ENCODE results near the gene C3. TPM values are rescaled to one million over a fixed set of nuclear protein-coding genes. Genes with fewer than 3 reads are reported as not detected.
"Not testable (repeated sequence)": the region's sequence is repeated elsewhere in the genome, so short reads cannot be mapped to it uniquely, and the experiment has no call there.

The C3 gene
- total and polyA plus RNA-seq, 5 donors: 136 to 537 (median 273) TPM

DNA sequence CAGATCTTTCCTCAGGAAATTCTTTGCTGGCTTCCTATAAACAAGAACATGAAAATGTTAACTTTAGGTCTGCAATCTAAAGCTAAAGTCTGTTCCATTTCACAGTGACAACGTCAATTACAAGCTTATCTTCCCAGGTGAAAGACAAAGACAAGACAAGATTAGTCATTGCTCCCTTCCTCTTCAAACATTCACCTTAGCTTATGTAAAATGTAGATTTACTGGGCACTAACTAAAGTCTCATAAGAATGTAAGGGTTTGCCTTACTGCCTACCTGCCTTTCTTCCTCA lies 67.7 kb downstream of the C3 start:
- no peak for ATAC-seq
- intact Hi-C loops (cut with DNase I): no loop called here
- WGBS: 29% methylated on average over 1 of the region's 1 CpG

DNA sequence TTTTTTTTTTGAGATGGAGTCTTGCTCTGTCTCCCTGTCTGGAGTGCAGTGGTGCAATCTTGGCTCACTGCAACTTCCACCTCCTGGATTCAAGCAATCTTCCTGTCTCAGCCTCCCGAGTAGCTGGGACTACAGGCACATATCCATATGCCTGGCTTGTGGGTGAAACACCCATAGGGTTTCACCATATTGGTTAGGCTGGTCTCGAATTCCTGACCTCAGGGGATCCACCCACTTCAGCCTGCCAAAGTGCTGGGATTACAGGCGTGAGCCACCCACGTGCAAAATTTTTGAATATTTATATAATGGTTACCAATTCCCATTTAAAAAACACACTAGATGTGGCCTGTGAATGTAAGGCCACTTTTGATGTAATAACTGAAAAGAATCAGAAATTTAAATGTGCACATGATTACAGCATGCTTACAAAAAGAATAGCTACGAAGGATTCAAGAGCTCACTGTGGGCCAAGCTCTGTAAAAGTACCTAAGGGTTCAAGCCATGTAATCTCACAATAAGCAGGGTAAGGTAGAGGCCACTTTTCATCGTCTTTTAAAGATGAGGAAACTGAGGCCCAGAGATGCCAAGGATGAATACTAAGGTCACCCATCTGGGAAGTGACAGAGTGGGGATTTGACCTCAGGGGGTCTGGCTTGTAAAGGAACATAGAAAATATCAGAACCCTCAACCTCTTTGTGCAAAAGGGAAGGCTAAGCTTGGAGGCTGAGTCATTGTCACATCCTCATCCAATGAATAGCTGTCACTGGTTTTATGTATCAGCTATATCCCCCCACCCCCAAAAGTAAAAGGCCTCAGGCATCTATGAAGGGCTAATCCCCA lies 68.3 kb downstream of the C3 start:
- no peak for DNase-seq
- Histone ChIP-seq H3K27ac (ENCODE audit: low read length) (no peak overlapping the region), H3K9me3 (ENCODE audit: control insufficient read depth, low read length) (no peaks in the 10 kb centered on the region), H3K27me3 (ENCODE audit: control insufficient read depth, insufficient read depth) (no peaks in the 10 kb centered on the region), H3K4me3 (ENCODE audit: low read length) (no peak overlapping the region), H3K4me1 (ENCODE audit: control insufficient read depth, insufficient read depth, low read length) (no peaks in the 10 kb centered on the region)
- ATAC-seq: no peak
- intact Hi-C loops (cut with DNase I): no loop called here
- WGBS: 70% methylated on average over 6 of the region's 6 CpGs

More for the DNA sequence above, 67.7 kb downstream of the C3 start:
- no peak for DNase-seq
- no peak overlapping the region for H3K4me3 ChIP-seq (ENCODE audit: low read length)
- no peaks in the 10 kb centered on the region for H3K4me1 ChIP-seq (ENCODE audit: control insufficient read depth, insufficient read depth, low read length)
- no peaks in the 10 kb centered on the region for H3K27me3 ChIP-seq (ENCODE audit: control insufficient read depth, insufficient read depth)
- no peaks in the 10 kb centered on the region for H3K9me3 ChIP-seq (ENCODE audit: control insufficient read depth, low read length)
- no peak overlapping the region for H3K27ac ChIP-seq (ENCODE audit: low read length)

DNA sequence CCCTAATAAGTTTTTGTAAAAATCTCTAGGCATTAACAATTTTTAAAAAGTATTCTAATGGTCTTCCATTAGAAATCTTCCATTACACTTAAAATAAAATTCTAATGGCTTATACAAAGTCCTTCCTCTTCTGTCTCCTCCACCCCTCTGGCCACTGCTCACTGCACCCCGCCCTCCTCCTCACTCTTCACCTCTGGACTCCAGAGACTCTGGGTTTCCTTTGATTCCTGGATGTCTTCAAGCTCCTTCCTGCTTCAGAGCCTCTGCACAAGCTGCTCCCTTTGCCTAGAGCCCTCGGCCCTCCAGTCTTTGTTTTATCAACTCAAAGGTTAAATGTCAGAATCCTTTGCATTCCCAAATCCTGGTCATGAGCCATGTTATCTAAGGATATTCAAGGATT lies 71.3 kb downstream of the C3 start:
- no peak for ATAC-seq
- WGBS: 27% methylated on average over 2 of the region's 2 CpGs
- Histone ChIP-seq H3K4me1 (ENCODE audit: control insufficient read depth, insufficient read depth, low read length) (no peaks in the 10 kb centered on the region), H3K9me3 (ENCODE audit: control insufficient read depth, low read length) (no peaks in the 10 kb centered on the region), H3K4me3 (ENCODE audit: low read length) (no peak overlapping the region), H3K27me3 (ENCODE audit: control insufficient read depth, insufficient read depth) (no peaks in the 10 kb centered on the region), H3K27ac (ENCODE audit: low read length) (no peak overlapping the region)
- no peak for DNase-seq
- intact Hi-C loops (cut with DNase I): no loop called here

DNA sequence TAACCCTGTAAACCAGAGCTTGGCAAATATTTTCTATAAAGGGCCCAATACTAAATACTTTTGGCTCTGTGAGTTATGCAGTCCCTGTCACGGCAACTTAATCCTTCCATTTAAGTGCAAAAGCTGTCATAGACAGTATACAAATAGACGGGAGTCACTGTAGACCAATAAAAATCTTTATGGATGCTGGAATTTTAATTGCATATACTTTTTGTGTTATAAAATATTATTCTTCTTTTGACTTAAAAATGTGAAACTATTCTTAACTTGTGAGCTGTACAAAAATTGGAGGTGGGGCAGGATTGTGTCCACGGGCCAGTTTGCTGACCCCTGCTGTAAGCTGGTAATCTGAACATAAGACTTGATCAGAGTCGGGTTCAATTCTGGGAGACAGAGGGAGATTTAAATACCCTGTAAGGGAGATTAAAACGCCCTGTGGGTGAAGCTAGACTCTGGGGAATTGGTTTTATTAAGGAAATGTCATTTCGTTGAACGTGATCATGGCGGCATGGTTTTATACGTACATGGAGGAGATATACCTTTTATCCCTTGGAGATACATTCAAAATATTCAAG lies 72.2 kb downstream of the C3 start:
- Histone ChIP-seq H3K27ac (ENCODE audit: low read length) (no peak overlapping the region), H3K27me3 (ENCODE audit: control insufficient read depth, insufficient read depth) (no peaks in the 10 kb centered on the region), H3K4me1 (ENCODE audit: control insufficient read depth, insufficient read depth, low read length) (no peaks in the 10 kb centered on the region), H3K9me3 (ENCODE audit: control insufficient read depth, low read length) (no peaks in the 10 kb centered on the region), H3K4me3 (ENCODE audit: low read length) (no peak overlapping the region)
- 84% methylated on average over 9 of the region's 9 CpGs for WGBS
- DNase-seq (no peak), ATAC-seq (no peak)
- intact Hi-C loops (cut with DNase I): no loop called here

DNA sequence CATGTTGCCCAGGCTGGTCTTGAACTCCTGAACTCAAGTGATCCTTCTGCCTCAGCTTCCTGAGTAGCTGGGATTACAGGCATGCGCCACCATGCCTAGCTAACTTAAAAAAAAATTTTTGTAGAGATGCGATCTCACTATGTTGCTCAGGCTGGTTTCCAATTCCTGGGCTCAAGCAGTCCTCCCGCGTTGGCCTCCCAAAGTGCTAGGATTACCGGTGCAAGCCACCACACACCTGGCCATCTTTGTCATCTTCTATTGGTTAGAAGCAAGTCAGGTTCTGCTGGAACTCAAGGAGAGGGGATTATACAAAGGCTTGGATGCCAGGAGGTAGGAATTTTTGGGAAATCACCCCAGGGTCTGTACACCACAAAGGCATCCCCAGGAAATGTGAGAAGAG lies 75.7 kb downstream of the C3 start:
- H3K27ac ChIP-seq (ENCODE audit: low read length): no peak overlapping the region
- H3K9me3 ChIP-seq (ENCODE audit: control insufficient read depth, low read length): no peaks in the 10 kb centered on the region
- intact Hi-C loops (cut with DNase I): no loop called here
- no peaks in the 10 kb centered on the region for H3K4me1 ChIP-seq (ENCODE audit: control insufficient read depth, insufficient read depth, low read length)
- DNase-seq: no peak
- H3K4me3 ChIP-seq (ENCODE audit: low read length): no peak overlapping the region
- no peak for ATAC-seq
- 87% methylated on average over 5 of the region's 5 CpGs for WGBS
- no peaks in the 10 kb centered on the region for H3K27me3 ChIP-seq (ENCODE audit: control insufficient read depth, insufficient read depth)

DNA sequence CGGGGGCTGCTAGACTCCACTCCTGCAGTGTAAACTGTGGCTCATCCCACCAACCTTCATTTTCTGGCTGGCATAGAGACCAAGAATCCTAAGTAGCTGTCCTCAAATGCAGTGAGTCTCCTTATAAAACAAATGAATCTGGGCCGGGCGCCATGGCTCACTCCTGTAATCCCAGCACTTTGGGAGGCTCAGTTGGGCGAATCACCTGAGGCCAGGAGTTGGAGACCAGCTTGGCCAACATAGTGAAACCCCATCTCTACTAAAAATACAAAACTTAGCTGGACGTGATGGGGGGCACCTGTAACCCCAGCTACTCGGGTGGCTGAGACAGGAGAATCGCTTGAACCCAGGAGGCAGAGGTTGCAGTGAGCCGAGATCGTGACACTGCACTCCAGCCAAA lies 80.1 kb downstream of the C3 start:
- not testable (repeated sequence) for ATAC-seq

DNA sequence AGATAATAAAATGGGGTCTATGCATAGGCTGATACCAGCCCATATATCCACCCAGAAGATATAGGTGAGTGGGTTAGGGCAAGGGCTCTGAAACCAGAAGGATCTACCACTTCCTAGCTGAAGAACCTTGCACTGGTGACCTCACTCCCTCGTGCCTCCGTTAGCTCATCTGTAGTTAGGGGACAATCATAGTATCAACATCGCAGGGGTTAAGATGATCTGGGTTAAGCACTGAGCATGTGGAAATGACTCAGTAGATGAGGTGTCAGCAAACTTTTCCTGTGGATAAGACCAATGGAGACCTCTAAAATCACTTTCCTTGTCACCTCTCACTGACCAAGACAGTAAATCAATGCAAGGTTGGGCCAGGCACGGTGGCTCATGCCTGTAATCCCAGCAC lies 81.0 kb downstream of the C3 start:
- ATAC-seq: no peak
- intact Hi-C loops (cut with DNase I): loop anchor here in 1 of 4 donors (10.0 kb wide), 1 partner anchor 225 kb away; no protein-coding TSS in a partner anchor
- no peaks in the 10 kb centered on the region for H3K4me1 ChIP-seq (ENCODE audit: control insufficient read depth, insufficient read depth, low read length)
- H3K27me3 ChIP-seq (ENCODE audit: control insufficient read depth, insufficient read depth): no peaks in the 10 kb centered on the region
- no peak overlapping the region for H3K27ac ChIP-seq (ENCODE audit: low read length)
- WGBS: 61% methylated on average over 4 of the region's 4 CpGs
- no peak overlapping the region for H3K4me3 ChIP-seq (ENCODE audit: low read length)
- H3K9me3 ChIP-seq (ENCODE audit: control insufficient read depth, low read length): no peaks in the 10 kb centered on the region
- DNase-seq: no peak

More for the DNA sequence above, 80.1 kb downstream of the C3 start:
- intact Hi-C loops (cut with DNase I); H3K4me1 ChIP-seq (ENCODE audit: control insufficient read depth, insufficient read depth, low read length); H3K27ac ChIP-seq (ENCODE audit: low read length); H3K4me3 ChIP-seq (ENCODE audit: low read length); H3K27me3 ChIP-seq (ENCODE audit: control insufficient read depth, insufficient read depth); H3K9me3 ChIP-seq (ENCODE audit: control insufficient read depth, low read length); DNase-seq: not testable (repeated sequence)
- 84% methylated on average over 9 of the region's 9 CpGs for whole genome bisulfite sequencing

DNA sequence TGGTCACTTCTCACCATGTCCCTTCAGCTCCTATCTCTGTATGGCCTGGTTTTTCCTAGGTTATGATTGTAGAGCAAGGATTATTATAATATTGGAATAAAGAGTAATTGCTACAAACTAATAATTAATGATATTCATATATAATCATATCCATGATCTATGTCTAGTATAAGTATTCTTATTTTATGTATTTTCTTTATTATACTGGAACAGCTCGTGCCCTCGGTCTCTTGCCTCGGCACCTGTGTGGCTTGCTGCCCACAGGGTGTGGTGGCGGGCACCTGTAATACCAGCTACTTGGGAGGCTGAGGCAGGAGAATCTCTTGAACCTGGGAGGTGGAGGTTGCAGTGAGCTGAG lies 87.0 kb downstream of the C3 start:
- not testable (repeated sequence) for DNase-seq; H3K27me3 ChIP-seq (ENCODE audit: control insufficient read depth, insufficient read depth); ATAC-seq; H3K4me1 ChIP-seq (ENCODE audit: control insufficient read depth, insufficient read depth, low read length); H3K4me3 ChIP-seq (ENCODE audit: low read length); H3K9me3 ChIP-seq (ENCODE audit: control insufficient read depth, low read length); H3K27ac ChIP-seq (ENCODE audit: low read length)
- intact Hi-C loops (cut with DNase I): loop anchor here (2.0 to 10.0 kb wide), 4 partner anchors 116 to 231 kb away; no protein-coding TSS in a partner anchor
- 83% methylated on average over 4 of the region's 4 CpGs for WGBS

DNA sequence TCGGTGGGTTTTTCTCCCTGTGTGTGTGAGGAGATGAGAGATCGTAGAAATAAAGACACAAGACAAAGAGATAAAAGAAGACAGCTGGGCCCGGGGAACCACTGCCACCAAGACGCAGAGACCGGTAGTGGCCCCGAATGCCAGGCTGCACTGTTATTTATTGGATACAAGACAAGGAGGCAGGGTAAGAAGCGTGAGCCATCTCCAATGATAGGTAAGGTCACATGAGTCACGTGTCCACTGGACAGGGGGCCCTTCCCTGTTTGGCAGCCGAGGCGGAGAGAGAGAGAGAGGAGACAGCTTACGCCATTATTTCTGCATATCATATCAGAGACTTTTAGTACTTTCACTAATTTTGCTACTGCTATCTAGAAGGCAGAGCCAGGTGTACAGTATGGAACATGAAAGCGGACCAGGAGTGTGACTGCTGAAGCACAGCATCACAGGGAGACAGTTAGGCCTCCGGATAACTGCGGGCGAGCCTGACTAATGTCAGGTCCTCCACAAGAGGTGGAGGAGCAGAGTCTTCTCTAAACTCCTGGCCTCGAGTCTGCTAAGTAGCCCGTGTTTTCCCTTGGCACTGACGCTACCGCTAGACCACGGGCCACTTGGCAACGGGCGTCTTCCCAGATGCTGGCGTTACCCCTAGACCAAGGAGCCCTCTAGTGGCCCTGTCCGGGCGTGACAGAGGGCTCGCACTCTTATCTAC lies 87.5 kb downstream of the C3 start:
- H3K27ac ChIP-seq (ENCODE audit: low read length); H3K27me3 ChIP-seq (ENCODE audit: control insufficient read depth, insufficient read depth); H3K4me3 ChIP-seq (ENCODE audit: low read length); ATAC-seq; H3K4me1 ChIP-seq (ENCODE audit: control insufficient read depth, insufficient read depth, low read length); H3K9me3 ChIP-seq (ENCODE audit: control insufficient read depth, low read length): not testable (repeated sequence)
- WGBS: 49% methylated on average over 26 of the region's 26 CpGs
- intact Hi-C loops (cut with DNase I): loop anchor here (2.0 to 10.0 kb wide), 4 partner anchors 116 to 232 kb away; no protein-coding TSS in a partner anchor
- peak; percentile 79 to 89 (median 85) for DNase-seq

DNA sequence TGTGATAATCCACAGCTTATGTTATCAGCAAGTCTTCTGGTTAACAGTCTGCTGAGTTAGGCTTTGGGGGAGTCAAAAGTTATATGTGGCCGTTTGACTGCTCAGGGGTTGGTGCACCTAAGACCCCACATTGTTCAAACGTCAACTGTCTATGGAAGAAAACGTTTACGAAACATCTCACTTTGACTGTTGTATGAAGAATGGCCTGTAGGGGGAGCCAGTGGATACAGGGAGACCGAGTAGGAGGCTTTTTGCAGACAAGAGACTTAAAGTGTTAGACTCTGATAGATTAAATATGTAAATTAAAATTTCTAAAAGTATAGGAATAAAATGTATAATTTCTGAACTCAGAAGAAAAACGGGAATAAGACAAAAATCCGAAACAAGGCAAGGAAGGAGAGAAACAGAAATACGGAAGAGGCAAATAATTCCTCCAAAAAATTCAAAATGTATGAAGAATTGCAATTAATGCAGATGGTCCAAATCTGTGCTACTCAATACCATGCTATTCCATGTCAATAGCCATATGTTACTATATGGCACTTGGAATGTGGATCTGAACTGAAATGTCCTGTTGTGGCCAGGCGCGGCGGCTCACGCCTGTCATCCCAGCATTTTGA lies 88.3 kb downstream of the C3 start:
- H3K4me1 ChIP-seq (ENCODE audit: control insufficient read depth, insufficient read depth, low read length): no peaks in the 10 kb centered on the region
- WGBS: 42% methylated on average over 12 of the region's 12 CpGs
- no peak overlapping the region for H3K27ac ChIP-seq (ENCODE audit: low read length)
- no peak overlapping the region for H3K4me3 ChIP-seq (ENCODE audit: low read length)
- H3K27me3 ChIP-seq (ENCODE audit: control insufficient read depth, insufficient read depth): no peaks in the 10 kb centered on the region
- DNase-seq (peak in 1 of 3 donors; percentile 24), ATAC-seq (peak in 1 of 2 donors; percentile 37)
- intact Hi-C loops (cut with DNase I): loop anchor here (2.0 to 10.0 kb wide), 4 partner anchors 115 to 233 kb away; no protein-coding TSS in a partner anchor
- no peaks in the 10 kb centered on the region for H3K9me3 ChIP-seq (ENCODE audit: control insufficient read depth, low read length)

Data from right cardiac atrium (tissue), 5 donors.